Putamen (tissue), 1 donor: Measurements from ENCODE around the gene CYP2W1.
"Not testable (repeated sequence)": the region's sequence is repeated elsewhere in the genome, so short reads cannot be mapped to it uniquely, and the experiment has no call there.

Experiments used
- DNase-seq: peaks from one replicate; pipeline ENCODE4 v3.0.0-alpha.2; 2016; ENCODE audit warnings: low spot score

CYP2W1 gene

DNA sequence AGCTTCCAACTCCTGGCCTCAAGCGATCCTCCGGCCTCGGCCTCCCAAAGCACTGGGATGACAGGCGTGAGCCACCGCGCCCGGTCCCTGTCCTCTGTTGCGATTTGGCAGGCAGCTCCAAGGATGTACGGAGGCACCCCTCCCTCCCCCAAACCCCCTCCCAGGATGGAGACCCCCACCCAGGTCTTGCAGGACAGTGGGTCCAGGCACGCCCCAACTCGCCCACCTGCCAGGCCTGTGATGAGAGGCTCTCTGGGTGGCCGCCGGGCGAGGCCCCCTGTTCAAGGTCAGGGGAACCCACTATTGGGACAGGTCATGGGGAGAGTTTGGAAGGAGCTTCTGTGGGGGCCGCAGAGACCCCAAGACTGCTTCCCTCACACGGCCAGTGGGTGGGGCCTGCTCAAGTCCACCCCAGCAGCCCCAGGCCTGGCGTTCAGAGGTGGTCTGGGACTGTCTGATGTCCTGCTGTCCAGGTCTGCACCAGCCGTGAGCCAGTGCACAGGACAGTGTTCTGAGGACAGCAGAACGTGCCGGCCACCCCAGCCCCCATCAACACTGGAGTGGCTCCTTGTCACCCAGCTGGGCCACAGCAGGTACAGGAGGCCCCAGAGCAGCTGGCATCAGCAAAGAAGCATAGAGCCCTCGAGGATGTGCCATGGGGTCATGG lies 31.0 kb upstream of the CYP2W1 start:
- DNase-seq, result no peak

DNA sequence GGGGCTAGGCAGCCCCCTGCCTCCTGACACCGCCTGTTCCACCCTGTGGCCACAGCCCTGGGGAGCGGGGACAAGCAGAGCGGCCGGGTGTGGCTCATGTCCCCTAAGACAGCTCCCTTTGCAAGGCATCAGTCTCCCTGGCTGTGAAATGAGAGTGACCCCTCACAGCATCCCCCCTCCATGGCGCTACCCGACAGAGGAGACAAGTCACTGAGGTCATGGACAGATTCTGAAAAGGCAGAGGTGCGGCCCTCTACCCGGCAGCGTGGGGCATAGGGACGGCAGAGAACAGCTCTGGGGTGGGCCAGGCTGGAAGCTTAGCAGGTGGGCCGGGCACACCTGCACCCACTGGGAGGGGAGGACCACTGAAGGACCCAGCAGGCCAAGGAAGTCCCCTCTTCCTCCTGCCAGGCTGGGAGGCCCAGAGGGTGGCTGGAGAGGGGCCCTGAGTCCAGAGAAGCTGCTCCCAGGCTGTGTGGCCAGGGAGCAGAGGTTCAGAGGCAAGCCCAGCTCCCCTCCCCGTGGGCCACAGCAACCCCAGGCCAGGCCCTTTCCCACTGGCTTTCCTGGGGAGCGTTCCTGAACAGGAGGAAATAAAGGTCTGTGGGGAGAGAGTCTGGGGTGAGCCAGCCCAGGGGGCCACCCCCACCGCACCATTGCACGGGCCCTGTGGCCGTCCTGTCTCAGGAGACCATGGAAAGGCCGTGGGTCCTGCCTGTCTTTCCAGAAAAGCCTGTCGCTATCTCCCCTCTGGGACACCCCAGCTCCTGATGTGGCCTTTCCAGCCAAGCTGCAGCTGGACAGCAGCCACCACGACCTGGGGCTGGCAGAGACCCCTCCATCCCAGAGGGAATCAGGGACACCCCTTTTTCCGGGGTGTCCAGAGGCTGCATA lies 30.2 kb upstream of the CYP2W1 start:
- DNase-seq, result no peak

DNA sequence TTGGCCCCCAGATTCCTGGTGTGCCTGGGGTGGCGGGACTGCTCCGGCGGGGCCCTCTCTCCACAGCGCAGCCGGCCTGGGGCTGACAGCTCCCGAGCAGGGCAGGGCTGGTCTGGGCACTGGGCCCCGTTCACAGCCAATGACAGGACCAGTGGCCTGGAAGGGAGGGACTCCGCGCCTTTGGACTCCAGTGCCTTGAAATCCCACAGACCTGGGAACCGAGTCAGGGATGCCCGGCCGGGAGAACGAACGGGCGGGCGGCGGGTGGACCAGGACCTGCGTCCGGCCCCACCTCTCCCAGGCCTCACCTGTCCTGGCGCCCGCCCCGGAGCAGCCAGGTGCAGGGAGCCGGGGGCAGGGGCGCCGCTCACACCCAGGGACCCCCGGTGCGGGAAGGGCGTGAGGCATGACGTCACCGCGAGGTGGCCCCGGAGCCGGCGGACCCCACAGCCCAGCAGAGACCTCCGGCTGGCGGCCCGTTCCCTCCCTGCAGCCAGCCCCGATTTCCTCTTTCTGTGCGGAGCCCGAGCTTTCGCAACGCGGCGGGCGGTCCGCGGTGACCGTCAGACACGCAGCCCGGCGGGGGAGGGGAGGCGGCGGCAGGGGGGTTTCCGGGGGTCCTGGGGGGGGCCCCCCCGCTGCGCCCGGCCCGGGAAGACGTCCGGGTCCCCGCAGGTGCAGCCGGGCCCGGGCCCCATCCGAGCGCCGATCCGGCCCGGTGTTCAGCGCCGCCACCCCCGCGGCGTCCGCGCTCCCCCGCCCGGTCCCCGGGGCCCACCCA lies 29.2 kb upstream of the CYP2W1 start:
- DNase-seq, result peak; percentile 82

DNA sequence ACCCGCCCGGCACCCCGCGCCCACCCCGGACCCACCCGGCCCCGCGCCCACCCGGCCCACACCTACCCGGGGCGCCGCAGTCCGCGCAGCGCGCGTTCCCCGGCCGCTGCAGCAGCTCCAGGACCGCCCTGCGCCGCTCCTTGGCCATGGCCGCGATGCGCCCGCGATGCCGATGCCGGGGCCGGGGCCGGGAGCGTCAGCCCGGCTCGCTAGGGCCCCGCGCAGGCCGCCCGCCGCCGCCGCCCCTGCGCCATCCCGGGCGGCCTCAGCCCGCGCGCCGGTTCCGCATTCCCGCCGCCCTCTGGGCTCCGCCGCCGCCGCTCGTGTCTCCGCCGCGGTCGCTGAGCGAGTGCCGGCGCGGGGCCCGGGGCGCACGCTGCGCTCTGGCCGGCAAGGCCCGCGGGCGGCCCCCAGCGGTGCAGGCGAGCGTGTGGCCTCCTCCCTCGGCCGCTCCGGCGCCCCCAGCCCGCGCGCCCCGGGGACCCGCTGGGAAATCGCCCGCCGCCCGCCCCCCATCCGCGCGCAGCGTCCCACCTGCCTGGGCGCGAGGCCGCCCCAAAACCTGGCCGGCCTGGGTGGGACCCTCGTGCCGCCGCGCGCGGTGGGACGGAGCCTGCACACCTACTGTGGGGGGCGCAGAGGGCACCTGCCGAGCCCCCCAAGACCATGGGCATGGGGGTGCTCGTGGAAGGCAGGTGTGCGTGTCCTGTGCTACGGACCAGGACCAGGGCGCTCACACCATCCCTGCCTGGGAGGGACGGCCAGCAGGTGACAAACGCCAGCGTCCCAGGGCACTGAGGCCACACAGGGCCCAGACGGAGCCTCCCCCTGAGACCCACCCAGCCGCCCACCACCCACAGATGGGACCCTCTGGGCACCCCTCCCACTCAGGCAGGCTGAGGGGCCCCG lies 28.4 kb upstream of the CYP2W1 start, which contains the start of gene ADAP1:
Gene ADAP1, minus strand, starts transcription at position 351 of the 909 bp plus-strand sequence. Its CDS starts 203 bp downstream, at position 148.
- DNase-seq, result peak; percentile 69

DNA sequence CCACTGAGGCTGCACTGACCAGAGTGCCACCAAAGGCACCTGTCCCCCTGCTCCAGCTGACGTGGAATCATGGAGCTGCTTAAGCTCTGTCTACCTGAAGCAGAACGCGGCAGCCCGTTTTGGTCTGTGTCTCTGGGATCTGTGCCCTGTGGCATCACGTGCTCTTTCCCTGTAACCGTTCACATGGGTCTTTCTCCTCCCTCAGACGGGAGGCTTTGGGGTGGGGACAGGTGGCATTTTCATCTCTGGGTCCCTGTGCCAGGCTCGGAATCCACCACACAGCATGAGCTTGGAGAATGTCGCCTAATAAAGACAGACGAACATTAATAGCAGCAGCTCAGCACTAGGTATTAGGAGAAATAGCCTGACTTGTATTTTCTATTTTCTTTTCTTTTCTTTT lies 26.9 kb upstream of the CYP2W1 start:
- no peak for DNase-seq

DNA sequence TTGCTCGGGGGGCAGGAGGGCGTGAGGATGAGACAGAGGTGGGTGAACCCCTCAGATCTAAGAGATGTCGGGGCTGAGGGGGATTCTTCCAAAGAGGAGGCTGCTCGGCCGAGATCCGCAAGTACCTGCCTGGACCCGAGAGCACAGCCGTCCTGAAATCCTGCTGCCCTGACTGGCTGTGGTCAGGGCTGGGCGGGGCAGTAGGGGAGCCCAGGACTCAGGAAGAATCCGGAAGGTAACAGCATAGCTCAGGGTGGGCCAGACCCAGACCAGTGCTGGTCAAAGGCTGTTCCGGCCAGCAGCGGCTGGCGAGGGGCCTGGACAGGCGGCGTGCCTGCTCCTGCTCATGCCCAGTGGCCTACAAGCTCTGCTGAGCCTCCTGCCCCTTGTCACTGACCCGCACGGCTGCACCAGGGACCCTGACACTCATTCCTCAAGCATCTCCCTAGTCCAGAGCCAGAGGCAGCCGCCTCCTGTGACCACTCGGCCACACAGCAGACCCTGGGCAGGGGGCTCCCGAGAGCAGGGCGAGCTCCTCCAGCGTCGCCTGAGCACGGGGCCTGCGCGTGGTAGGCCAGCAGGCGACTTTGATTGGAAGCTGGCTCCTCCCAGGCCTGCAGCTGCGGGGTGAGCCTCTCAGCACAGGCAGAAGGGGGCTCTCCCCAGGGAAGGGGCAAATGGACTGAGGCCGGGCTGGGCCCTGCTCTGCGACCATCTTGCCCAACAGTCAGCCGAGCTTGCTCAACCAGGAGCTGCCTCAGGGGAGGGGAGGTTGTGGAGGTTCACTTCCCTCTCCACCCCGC lies 25.4 kb upstream of the CYP2W1 start:
- DNase-seq, result no peak

DNA sequence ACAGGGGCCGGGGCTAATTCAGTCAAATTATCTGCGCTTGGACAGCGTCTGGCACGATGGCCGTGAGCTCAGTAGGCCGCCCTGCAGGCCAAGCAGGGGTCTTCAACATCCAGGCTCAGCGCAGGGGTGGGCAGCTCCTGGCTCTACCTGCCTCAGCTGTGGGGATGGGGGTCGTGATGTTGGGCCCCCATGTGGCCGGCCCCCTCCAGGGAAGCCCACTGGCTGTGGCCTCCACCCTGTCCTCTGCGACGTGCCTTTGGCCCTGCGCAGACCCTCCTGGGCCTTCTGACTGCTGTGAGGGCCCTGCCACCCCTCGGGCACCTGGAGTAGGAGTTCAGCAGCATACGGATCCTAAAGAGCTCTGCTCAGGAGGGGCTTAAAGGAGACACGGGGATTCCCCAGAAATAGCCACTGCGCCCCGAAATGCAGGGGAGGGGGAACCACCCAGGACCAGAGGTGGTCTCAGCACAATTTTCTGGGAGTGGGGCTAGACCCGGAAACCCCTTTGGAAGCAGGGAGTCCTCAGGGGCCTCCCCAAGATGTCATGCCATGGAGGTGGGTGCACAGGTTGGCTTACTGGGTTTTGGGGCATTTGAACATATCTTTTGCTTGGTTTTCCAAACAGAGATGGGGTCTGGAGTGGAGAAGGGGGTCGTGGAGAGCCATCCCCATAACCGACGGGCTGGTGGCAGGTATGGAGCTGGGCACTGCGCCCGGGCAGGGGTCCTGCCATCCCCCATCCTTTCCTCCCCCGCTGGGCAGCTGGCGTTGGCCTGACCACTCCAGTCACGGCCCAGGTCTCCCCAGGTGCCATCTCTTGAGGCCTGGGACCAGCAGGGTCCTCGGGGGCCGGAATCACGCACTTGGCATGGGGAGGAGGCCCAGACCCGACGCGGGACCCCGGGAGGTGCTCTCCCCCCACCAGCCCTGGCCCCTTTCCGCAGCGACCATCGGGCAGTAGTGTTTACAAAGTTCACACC lies 24.5 kb upstream of the CYP2W1 start:
- DNase-seq, result no peak

DNA sequence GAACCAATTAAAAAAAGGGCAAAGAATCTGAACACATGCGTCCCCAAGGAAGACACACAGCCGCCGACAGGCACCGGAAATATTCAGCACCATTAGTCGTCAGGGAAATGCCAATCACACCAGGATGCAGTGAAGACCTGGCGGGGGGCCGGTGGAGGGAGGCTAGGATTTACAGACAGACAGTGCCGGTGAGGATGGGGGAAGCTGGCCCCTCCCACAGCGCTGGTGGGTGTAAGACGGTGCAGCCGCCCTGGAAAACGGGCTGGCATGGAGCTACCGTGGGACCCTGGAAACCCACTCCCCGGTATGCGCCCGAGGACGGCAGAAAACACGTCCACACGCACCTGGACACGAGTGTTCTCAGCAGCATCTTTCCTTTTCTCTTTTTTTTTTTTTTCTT lies 23.7 kb upstream of the CYP2W1 start:
- DNase-seq, result no peak

DNA sequence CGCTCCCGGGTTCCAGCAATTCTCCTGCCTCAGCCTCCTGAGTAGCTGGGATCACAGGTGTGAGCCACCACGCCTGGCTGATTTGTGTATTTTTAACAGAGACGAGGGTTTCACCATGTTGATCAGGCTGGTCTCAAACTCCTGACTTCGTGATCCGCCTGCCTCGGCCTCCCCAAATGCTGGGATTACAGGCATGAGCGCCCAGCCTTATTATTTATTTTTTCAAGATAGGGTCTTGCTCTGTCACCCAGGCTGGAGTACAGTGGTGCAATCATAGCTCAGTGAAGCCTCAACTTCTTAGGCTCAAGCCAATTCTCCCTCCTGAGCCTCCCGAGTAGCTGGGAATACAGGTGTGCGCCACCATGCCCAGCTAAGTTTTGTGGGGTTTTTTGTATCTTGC lies 23.2 kb upstream of the CYP2W1 start:
- DNase-seq, result not testable (repeated sequence)

DNA sequence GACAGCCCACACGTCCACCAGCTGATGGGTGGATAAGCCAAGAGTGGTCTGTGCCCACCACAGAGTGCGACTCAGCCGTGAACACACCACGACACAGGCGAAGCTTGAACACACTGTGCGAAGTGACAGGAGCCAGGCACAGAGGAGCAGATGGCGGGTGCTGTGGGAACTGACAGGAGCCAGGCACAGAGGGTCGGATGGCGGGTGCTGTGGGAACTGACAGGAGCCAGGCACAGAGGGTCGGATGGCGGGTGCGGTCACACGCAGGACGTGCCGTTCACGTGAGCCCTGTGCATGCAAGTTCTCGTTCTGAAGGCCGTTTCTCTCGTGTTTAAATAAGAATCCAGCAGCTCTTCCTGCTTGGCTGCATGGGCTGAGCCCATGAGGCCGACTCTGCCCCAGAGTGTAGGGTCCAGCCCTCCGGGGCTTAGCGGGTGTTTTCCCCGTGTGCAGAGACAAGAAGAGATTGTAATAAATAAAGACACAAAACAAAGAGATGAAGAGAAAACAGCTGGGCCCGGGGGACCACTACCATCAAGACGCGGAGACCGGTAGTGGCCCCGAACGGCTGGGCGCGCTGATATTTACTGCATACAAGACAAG lies 22.6 kb upstream of the CYP2W1 start:
- DNase-seq, result no peak

DNA sequence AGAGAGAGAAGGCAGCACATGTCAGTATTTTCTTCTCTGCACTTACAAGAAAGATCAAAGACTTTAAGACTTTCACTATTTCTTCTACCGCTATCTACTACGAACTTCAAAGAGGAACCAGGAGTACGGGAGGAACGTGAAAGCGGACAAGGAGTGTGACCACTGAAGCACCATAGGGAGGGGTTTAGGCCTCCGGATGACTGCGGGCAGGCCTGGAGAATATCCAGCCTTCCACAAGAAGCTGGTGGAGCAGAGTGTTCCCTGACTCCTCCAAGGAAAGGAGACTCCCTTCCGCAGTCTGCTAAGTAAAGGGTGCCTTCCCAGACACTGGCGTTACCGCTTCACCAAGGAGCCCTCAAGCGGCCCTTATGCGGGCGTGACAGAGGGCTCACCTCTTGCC lies 22.0 kb upstream of the CYP2W1 start:
- DNase-seq, result not testable (repeated sequence)

DNA sequence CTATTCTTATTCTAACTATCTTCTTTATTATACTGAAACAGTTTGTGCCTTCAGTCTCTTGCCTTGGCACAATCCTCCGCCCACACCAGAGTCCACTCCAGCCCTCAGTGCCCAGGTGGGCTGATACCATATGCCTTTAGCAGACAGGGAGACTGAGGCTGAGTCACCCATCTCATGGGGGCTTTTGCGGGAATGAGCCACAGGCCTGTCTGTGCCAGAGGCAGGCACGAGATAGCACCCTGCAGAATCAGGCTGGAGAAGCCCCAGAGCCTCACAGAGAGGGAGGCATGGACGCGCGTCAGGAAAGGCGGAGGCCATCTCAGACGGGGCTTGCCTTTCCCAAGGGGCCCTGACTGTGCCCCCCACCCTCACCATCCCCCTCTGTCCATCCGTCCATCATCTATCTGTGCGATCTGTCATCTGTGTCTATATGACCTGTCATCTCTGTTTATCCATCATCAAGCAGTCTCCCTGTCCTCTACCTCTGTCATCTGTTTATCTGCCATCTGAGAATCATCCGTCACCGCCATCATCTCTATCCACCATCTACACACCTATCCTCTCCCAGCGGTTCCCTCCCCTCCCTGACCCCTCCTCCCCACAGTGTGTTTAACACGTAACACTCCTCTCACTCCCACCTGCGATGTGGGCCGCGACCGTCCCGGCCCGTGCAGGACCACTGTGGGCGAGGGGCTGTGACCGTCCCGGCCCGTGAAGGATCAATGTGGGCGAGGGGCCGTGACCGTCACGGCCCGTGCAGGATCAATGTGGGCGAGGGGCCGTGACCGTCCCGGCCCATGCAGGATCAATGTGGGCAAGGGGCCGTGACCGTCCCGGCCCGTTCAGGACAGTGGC lies 21.2 kb upstream of the CYP2W1 start:
- DNase-seq, result no peak

DNA sequence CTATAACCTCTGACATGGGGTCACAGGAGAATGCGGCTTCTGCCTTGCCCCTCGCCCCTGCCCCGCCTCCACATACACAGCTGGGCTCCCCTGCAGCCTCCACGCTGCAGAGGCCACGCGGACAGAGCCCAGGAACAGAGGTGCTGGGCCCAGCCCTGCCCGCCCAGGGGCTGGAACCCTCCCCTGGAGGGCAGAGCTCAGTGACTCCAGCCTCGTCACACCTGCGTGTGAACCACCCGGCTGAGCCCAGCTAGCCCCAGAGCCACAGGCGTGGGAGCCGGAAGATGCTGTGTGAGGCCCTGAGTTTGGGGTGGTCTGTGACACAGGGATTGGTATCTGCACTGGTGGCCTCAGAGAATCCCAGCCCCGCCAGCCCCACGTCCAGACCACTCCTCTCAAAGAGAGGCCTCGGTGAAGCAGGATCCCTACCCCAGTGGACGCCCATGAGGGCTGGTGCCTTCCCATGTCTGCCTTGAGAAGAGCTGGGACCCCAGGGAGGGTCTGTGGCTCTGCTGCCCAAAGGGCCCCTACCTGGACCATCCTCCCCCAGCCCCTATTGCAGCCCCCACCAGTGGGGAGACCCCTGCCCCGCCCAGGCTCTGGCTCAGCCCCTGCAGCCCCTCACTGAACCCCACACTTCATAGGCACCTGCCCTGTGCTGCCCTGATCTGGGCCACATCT lies 20.4 kb upstream of the CYP2W1 start:
- DNase-seq, result no peak

DNA sequence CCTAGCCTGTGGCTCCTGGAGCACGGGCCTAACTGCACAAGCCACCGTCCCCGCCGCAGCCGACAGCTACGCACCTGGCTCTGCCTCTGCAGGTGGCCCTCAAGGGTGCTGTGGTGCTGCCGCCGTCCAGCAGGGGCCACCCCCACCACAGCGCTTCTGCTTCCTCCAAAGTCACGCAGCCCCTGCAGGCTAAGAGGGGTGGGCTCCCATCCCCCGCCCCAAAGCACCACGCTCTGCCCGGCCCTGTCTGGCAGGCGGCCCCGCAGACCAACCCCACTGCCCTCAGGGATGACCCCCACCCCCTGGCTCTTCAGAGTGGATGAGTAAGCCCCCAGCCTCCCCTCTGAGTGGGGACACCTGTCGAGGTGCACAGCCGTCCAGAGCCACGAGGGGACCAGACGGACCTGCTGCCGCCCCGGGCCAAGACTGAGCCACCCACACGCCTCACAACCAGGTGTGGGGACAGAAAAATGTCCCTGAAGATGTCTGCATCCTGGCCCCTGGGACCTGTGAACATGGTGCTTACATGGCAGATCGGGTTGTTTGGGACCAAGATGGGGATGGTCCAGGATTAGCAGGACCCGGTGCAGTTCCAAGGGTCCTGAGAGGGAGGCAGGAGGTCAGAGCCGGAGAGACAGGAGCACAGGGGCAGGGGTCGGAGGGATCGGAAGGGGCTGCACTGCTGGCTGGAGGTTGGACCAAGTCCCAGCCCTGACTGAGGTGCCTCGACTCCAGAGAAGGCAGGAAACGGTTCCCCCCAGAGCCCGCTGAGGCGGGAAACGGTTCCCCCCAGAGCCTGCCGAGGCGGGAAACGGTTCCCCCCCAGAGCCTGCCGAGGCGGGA lies 19.5 kb upstream of the CYP2W1 start:
- no peak for DNase-seq

DNA sequence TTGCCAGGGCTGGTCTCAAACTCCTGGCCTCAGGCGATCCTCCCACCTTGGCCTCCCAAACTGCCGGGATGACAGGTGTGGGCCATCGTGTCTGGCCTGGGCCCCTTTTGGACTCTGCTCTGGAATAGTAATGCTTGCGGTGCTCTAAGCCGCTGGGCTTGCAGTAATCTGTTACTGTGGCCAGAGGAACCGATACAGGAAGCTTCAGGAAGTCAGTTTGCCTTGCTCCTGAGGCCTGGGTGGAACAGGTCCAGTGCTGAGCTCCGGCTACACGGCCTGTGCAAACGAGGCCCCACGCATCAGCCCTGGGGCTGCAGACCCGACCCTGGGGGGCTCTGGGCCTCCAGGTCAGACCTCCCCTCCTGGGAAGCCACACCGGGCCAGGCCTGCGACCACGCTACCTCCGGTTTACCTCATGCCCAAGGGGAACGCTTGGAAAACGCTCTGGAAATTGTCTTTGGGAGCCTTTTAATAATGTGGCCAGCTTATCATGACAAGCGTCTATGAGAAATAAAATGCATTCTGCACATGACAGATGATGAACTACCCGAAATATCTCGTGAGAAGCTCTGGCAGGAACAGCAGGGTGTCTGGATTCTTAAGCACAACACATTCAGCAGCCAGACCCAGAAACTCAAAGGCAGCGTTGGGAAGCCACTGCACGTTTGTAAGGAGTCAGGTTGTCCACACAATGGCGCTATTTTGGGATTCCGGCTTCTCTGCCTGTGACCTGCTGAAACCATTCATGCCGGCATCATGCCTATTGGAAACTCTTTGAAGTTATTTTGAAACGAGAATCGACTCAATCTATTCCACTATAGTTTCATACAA lies 18.4 kb upstream of the CYP2W1 start:
- no peak for DNase-seq
